Ovary (tissue), 9 donors: ENCODE data around the gene ARSG. TPM values are rescaled to one million over a fixed set of nuclear protein-coding genes. Genes with fewer than 3 reads are reported as not detected.
A peak's percentile ranks its signal among the peaks of the same experiment; 100 is the strongest.

Experiments used
- DNase-seq, 5 donors: peaks; one replicate each; pipeline ENCODE4 v3.0.0-alpha.2; 2019 to 2020
- H3K27ac ChIP-seq, 2 donors: fragments of 200-600 bp; one replicate each; pipeline versions ENCODE4 v1.5.1 to v1.8.0; 2019 to 2022
- H3K27me3 ChIP-seq: fragments of 200-600 bp; one replicate; pipeline ENCODE4 v1.8.0; 2022
- H3K36me3 ChIP-seq: fragments of 200-600 bp; sonication (generic); one replicate; pipeline ENCODE4 v1.5.1; 2019
- H3K4me1 ChIP-seq: one replicate; pipeline ENCODE4 v1.8.1; 2013; ENCODE audit warnings: mild to moderate bottlenecking, moderate library complexity; ENCODE audit not compliant: insufficient read depth
- H3K4me3 ChIP-seq: fragments of 200-600 bp; sonication (generic); one replicate; pipeline ENCODE4 v1.5.1; 2017
- H3K9me3 ChIP-seq, 2 donors: fragments of 200-600 bp in 1 of 2; sonication (generic) in 1 of 2; one replicate each; pipeline versions ENCODE4 v1.5.1 to v1.8.1; 2013 to 2019; ENCODE audit warnings: mild to moderate bottlenecking in 1 of 2, moderate library complexity in 1 of 2
- EP300 ChIP-seq: sonication (generic); formaldehyde crosslinking; IDR thresholded peaks from one replicate; pipeline ENCODE4 v1.6.1; 2017; ENCODE audit warnings: antibody characterized with exemption
- POLR2A ChIP-seq: fragments of 450-650 bp; IDR thresholded peaks from one replicate; pipeline ENCODE4 v1.6.1; 2017; ENCODE audit warnings: antibody characterized with exemption, mild to moderate bottlenecking, moderate library complexity
- WGBS, 3 donors: extraction: QIAGEN DNeasy Blood & Tissue Kit in 1 of 3; methylation state at CpG; one replicate each; pipeline versions ENCODE4 v1.1.5 to v1.1.7; 2013 to 2017; 5-methylcytosine and 5-hydroxymethylcytosine counted together
- intact Hi-C, 4 donors: fragments of 100-400 bp; cut with DNase I; formaldehyde crosslinking; loops; one replicate each; pipeline versions ENCODE4 v1.11.0 to v1.15.1; 2022 to 2023
- polyA plus RNA-seq, 2 donors: library from polyadenylated mRNA; stranded (reverse); fragments of 200-250 nt in 1 of 2; fragments of 350-450 nt in 1 of 2; fragmentation: Illumina TruSeq in 1 of 2; extraction: RNeasy Lipid Tissue Mini Kit (QIAGEN cat#74804) in 1 of 2; gene quantifications; one replicate each; pipeline ENCODE4 v1.2.3, GENCODE V29; 2013 to 2014
- total RNA-seq, 7 donors: library from RNA; depleted of rRNA in 2 of 7; stranded (reverse); fragments of >200 nt in 2 of 7; fragmentation: NEBNext Ultra II Directional in 3 of 7; extraction: Animal tissue kit (Norgen Biotek cat#: 25700) in 3 of 7; gene quantifications; one replicate each; pipeline versions ENCODE4 v1.1.0 to v1.2.4, GENCODE V29; 2016 to 2023
- TF ChIP-seq, protein P1 (sequence below), 3 donors: fragments of 450-650 bp in 2 of 3; fragments of 200-600 bp in 1 of 3; IDR thresholded peaks; one replicate each; pipeline versions ENCODE4 v1.5.1 to v1.8.0; 2016 to 2022; ENCODE audit warnings: antibody characterized with exemption in 3 of 3, mild to moderate bottlenecking in 1 of 3
- donor health status: DM: no; HTN: no; CAD: no; lungs with moderate emphysema.
- donor health status: DM: no; HTN: no; CAD: no.
- donor health status: Bipolar disorder and iron deficiency.
- donor health status: DM: yes; HTN: yes; CAD: no.
- donor health status: DM: no; HTN: no; CAD: no.
- donor health status: DM: yes; HTN: yes; CAD: no.

The ARSG gene
- total and polyA plus RNA-seq, 9 donors, result 5.2 to 19.8 (median 11.1) TPM

DNA sequence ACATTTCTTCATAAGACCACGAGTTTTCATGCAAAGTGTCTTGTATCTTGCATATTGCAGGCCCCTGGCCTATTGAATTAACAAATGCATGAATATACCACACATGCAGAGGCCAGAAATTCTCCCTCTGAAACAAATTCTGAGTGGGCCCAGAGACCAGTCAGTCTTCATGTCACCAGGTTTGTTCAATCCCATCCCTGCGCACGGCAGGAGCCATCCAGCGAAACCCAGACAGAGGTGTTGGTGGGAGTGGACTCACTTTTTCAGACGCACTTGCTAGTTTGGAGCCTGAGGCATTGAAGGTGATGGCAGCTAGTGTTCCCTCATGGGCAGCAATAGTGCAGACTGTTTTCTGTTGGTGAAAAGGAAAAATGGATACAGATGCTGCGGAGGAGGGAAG is 144.1 kb downstream of the ARSG start:
- TF ChIP-seq, protein P1, sequence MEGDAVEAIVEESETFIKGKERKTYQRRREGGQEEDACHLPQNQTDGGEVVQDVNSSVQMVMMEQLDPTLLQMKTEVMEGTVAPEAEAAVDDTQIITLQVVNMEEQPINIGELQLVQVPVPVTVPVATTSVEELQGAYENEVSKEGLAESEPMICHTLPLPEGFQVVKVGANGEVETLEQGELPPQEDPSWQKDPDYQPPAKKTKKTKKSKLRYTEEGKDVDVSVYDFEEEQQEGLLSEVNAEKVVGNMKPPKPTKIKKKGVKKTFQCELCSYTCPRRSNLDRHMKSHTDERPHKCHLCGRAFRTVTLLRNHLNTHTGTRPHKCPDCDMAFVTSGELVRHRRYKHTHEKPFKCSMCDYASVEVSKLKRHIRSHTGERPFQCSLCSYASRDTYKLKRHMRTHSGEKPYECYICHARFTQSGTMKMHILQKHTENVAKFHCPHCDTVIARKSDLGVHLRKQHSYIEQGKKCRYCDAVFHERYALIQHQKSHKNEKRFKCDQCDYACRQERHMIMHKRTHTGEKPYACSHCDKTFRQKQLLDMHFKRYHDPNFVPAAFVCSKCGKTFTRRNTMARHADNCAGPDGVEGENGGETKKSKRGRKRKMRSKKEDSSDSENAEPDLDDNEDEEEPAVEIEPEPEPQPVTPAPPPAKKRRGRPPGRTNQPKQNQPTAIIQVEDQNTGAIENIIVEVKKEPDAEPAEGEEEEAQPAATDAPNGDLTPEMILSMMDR (IDR thresholded peaks at IDR 0.05), result no peak
- TF ChIP-seq EP300 (no peak), POLR2A (no peak)
- 93 to 95% (median 93%) methylated on average over 6 of the region's 6 CpGs for WGBS, 3 donors
- no peak overlapping the region for H3K4me3 ChIP-seq
- intact Hi-C loops, result loop anchor here in 3 of 4 donors (10.0 kb wide), 1 partner anchor 171 kb away; no protein-coding TSS in a partner anchor
- no peaks in the 10 kb centered on the region for H3K9me3 ChIP-seq
- no peaks in the 10 kb centered on the region for H3K27me3 ChIP-seq
- peak in 1 of 5 donors; percentile 10 for DNase-seq
- H3K4me1 ChIP-seq, result peaks cover 1% of the 10 kb centered on the region
- H3K36me3 ChIP-seq, result no peaks in the 10 kb centered on the region
- no peak overlapping the region for H3K27ac ChIP-seq

DNA sequence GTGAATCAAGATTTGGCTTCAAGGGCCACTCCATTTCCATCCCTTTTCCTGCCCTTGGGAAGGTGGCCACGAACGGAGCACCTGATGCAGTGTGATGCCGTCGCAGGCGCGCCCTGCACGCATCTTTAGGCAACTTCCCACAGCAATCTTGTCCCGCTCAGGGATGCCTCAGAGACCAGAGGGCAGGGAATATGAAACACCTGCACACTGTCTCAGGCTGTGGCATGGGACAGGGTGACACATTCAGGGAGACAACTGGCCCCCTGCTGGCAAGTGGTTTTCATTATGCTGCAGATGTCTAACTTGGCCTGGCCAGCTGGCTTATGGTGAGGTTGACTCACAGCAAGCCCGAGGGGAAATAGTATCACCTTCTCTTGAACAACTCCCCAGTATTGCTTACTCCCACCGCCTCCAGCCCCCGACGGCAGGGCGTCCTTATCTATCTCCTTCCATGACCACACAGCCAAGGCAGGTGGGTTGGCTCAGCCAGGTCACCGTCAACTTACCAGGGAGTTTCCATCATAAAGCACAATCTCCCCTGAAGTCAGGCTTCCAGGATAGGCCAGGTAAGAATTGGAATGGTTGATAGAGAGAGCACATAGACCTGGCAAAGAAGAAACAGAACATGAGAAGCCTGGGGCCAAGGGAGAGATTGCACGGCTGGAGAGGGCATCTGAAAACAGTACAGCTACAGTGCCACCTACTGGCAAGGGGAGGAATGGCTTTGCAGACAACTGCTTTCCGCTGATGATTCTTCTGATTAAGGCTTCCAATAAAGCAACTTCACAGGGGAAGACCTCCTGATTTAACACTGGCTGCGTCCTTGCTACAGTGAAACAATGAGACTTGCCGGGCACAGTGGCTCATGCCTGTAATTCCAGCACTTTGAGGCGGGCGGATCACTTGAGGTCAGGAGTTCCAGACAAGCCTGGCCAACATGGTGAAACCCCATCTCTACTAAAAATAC is 144.9 kb downstream of the ARSG start:
- intact Hi-C loops, result loop anchor here in 3 of 4 donors (10.0 kb wide), 1 partner anchor 171 kb away; no protein-coding TSS in a partner anchor
- no peaks in the 10 kb centered on the region for H3K9me3 ChIP-seq
- 61 to 64% (median 62%) methylated on average over 20 of the region's 20 CpGs for WGBS, 3 donors
- no peaks in the 10 kb centered on the region for H3K27me3 ChIP-seq
- TF ChIP-seq, protein P1 (IDR thresholded peaks at IDR 0.05), result peak; percentile 75 to 87 (median 81)
- no peak for TF ChIP-seq EP300
- no peak for TF ChIP-seq POLR2A
- no peak overlapping the region for H3K27ac ChIP-seq
- no peak overlapping the region for H3K4me3 ChIP-seq
- H3K4me1 ChIP-seq, result peaks cover 1% of the 10 kb centered on the region
- peak; percentile 62 to 80 (median 75) for DNase-seq
- no peaks in the 10 kb centered on the region for H3K36me3 ChIP-seq

DNA sequence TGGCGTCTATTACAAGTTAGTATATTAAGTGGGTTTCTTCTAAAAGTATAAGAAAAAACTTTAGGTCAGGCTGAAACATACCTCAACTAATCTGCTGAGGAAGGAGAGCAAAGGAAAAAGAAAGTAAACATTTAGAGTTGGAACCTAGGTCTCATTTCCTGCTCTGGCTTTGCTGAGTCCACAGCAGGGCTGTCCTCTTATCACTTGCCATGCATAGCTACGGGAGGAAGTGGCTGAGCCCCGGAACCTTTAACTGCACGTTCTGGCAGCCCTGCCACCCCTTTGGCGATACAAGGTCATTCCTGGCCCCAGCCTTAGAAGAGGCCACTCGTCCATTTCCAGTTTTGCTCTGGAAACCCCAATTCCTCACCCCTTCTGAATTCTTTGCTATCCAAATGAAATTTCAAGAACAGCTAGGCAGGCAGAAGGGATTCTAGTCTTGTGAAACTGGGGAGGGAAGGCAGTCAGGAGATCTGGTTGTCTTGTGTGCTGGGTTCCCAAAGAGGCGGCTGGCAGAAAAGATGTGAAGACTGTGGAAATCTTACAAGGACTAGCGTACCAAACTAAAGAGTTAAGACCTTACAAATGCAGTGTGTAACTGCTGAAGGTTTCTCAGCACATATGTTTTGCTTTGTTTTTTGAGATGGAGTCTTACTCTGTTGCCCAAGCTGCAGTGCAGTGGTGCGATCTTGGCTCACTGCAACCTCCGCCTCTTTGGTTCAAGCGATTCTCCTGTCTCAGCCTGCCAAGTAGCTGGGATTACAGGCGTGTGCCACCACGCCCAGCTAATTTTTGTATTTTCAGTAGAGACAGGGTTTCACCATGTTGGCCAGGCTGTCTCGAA is 146.9 kb downstream of the ARSG start:
- WGBS, 3 donors, result 62 to 64% (median 63%) methylated on average over 14 of the region's 14 CpGs
- DNase-seq, result peak in 1 of 5 donors; percentile 8
- no peak overlapping the region for H3K4me3 ChIP-seq
- no peaks in the 10 kb centered on the region for H3K36me3 ChIP-seq
- intact Hi-C loops, result loop anchor here in 3 of 4 donors (10.0 kb wide), 1 partner anchor 173 kb away; no protein-coding TSS in a partner anchor
- no peaks in the 10 kb centered on the region for H3K27me3 ChIP-seq
- peaks cover 1% of the 10 kb centered on the region for H3K4me1 ChIP-seq
- peak overlapping the region in 1 of 2 donors; percentile 44 for H3K27ac ChIP-seq
- H3K9me3 ChIP-seq, result no peaks in the 10 kb centered on the region
- TF ChIP-seq, protein P1 (IDR thresholded peaks at IDR 0.05), result no peak
- TF ChIP-seq POLR2A, result no peak
- no peak for TF ChIP-seq EP300

DNA sequence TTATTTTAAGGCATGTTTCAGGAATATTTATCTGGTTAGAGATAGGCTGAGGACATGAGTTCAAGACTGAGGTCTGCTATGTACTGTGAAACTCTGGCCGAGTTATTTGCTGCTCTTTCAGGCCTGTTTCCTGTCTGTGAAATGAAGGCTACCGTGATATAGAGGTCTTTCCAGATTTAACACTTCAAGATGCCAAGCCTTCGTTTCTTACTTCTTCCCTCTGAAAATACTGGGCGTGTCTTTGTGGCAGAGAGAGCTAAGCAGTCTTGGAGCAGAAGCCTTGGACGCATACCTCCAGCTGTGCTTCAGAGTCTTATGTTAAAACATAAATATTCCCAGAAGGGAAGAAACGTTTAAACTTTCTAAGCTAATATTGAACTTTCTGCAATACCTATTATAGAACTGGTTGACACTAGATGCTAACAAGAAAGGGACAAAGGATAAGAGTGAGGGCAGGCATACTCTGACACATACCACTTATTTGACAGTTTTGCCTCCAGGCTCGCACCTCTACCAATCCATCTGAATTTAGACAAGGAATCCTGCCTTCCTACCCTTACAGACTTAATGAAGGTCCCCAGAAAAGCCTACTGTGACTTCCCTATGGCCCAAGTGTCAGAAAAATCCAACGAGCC is 148.5 kb downstream of the ARSG start:
- H3K4me1 ChIP-seq, result peaks cover 1% of the 10 kb centered on the region
- no peak for TF ChIP-seq POLR2A
- TF ChIP-seq EP300, result no peak
- TF ChIP-seq, protein P1 (IDR thresholded peaks at IDR 0.05), result no peak
- H3K27ac ChIP-seq, result no peak overlapping the region
- intact Hi-C loops, result loop anchor here in 3 of 4 donors (10.0 kb wide), 1 partner anchor 175 kb away; no protein-coding TSS in a partner anchor
- H3K27me3 ChIP-seq, result no peaks in the 10 kb centered on the region
- no peak overlapping the region for H3K4me3 ChIP-seq
- peak in 1 of 5 donors; percentile 1 for DNase-seq
- whole genome bisulfite sequencing, 3 donors, result 55 to 64% (median 61%) methylated on average over 8 of the region's 8 CpGs
- no peaks in the 10 kb centered on the region for H3K36me3 ChIP-seq
- H3K9me3 ChIP-seq, result no peaks in the 10 kb centered on the region
